RWPE2 (cell line): ENCODE results near the gene ANXA2.

Source experiments
- ATAC-seq: fragments of 200-7000 bp; cut with Tn5 transposase; 3 replicates; pipeline ENCODE4 v1.9.1; 2021; ENCODE audit warnings: low read depth
- DNase-seq: peaks from one replicate; pipeline ENCODE4 v3.0.0-alpha.2; 2020; ENCODE audit warnings: low spot score
- H3K27ac ChIP-seq: fragments of 450-650 bp; 2 replicates; pipeline ENCODE4 v1.5.1; 2017; ENCODE audit warnings: mild to moderate bottlenecking; ENCODE audit not compliant: poor library complexity, severe bottlenecking
- H3K27me3 ChIP-seq: fragments of 250-450 bp; sonication (Bioruptor Pico); 2 replicates; pipeline ENCODE4 v1.5.1; 2021; ENCODE audit warnings: mild to moderate bottlenecking, moderate library complexity; ENCODE audit not compliant: insufficient read depth, poor library complexity, severe bottlenecking
- H3K36me3 ChIP-seq: fragments of 250-450 bp; sonication (Bioruptor Pico); 2 replicates; pipeline ENCODE4 v1.5.1; 2020; ENCODE audit warnings: low read depth, mild to moderate bottlenecking, moderate library complexity
- H3K4me1 ChIP-seq: fragments of 250-450 bp; sonication (Bioruptor Pico); 2 replicates; pipeline ENCODE4 v1.5.1; 2021; ENCODE audit warnings: mild to moderate bottlenecking, moderate library complexity; ENCODE audit not compliant: insufficient read depth, poor library complexity, severe bottlenecking
- H3K4me3 ChIP-seq: fragments of 250-450 bp; sonication (Bioruptor Pico); 2 replicates; pipeline ENCODE4 v1.5.1; 2021; ENCODE audit warnings: mild to moderate bottlenecking, moderate library complexity; ENCODE audit not compliant: severe bottlenecking
- H3K9me3 ChIP-seq: fragments of 250-450 bp; sonication (Bioruptor Pico); 2 replicates; pipeline ENCODE4 v1.5.1; 2021; ENCODE audit warnings: mild to moderate bottlenecking, moderate library complexity; ENCODE audit not compliant: severe bottlenecking
- TF ChIP-seq, protein P1 (sequence below): fragments of 450-650 bp; IDR thresholded peaks from one replicate; pipeline ENCODE4 v1.5.1; 2017; ENCODE audit warnings: mild to moderate bottlenecking, moderate library complexity; ENCODE audit not compliant: poor library complexity, severe bottlenecking

Gene ANXA2

DNA sequence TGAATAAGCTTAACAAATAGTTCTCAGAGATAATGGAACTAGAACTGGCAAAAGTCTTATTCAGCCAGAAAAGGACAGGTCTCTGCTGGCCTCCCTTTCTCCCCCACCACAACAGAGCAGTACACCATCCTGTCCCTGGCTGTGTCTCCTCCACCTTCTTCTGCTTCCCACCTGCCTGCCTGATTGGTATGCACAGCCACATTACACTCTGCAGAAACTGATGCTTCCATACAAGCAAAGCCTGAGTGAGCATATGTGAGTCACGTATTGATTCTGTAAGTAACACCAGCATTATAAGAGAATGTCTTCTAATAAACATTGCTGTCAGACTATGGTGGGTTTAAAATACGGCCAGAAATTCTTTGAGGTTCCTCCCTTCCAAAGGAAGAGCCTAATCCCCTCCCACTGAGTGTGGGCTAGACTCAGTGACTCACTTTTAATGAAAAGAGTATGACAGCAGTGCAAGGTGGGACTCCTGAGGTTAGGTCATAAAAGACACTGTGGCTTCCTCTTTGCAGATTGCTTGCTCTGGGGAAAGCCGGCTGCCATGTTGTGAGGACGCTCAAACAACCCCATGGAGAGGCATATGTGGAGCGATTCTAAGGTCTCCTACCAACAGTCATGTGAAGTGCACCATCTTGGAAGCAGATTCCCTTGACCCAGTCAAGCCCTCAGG is 44.4 kb downstream of the ANXA2 start:
- H3K9me3 ChIP-seq: no peaks in the 10 kb centered on the region
- TF ChIP-seq, protein P1, sequence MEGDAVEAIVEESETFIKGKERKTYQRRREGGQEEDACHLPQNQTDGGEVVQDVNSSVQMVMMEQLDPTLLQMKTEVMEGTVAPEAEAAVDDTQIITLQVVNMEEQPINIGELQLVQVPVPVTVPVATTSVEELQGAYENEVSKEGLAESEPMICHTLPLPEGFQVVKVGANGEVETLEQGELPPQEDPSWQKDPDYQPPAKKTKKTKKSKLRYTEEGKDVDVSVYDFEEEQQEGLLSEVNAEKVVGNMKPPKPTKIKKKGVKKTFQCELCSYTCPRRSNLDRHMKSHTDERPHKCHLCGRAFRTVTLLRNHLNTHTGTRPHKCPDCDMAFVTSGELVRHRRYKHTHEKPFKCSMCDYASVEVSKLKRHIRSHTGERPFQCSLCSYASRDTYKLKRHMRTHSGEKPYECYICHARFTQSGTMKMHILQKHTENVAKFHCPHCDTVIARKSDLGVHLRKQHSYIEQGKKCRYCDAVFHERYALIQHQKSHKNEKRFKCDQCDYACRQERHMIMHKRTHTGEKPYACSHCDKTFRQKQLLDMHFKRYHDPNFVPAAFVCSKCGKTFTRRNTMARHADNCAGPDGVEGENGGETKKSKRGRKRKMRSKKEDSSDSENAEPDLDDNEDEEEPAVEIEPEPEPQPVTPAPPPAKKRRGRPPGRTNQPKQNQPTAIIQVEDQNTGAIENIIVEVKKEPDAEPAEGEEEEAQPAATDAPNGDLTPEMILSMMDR: no peak
- peaks cover 95% of the 10 kb centered on the region for H3K36me3 ChIP-seq
- peak overlapping the region; percentile 53 for H3K27ac ChIP-seq
- no peaks in the 10 kb centered on the region for H3K27me3 ChIP-seq
- ATAC-seq (peak; percentile 45), DNase-seq (no peak)
- no peaks in the 10 kb centered on the region for H3K4me1 ChIP-seq
- no peak overlapping the region for H3K4me3 ChIP-seq

GRCh38 chr15:60352525-60352924 is 45.3 kb downstream of the ANXA2 start:
- no peak for DNase-seq
- H3K4me3 ChIP-seq: no peak overlapping the region
- H3K27ac ChIP-seq: peak overlapping the region; percentile 53
- peaks cover 95% of the 10 kb centered on the region for H3K36me3 ChIP-seq
- H3K9me3 ChIP-seq: no peaks in the 10 kb centered on the region
- H3K4me1 ChIP-seq: no peaks in the 10 kb centered on the region
- no peaks in the 10 kb centered on the region for H3K27me3 ChIP-seq
- TF ChIP-seq, protein P1: no peak
- no peak for ATAC-seq

- Histone ChIP-seq H3K27ac (peak overlapping the region; percentile 53), H3K4me3 (no peak overlapping the region), H3K9me3 (no peaks in the 10 kb centered on the region), H3K4me1 (no peaks in the 10 kb centered on the region), H3K36me3 (peaks cover 95% of the 10 kb centered on the region), H3K27me3 (no peaks in the 10 kb centered on the region)
- ATAC-seq (no peak), DNase-seq (no peak)
- TF ChIP-seq, protein P1: no peak
These were observed 46.7 kb downstream of the ANXA2 start for GRCh38 chr15:60351066-60351465.

- Histone ChIP-seq H3K27ac (peak overlapping the region; percentile 53), H3K4me1 (no peaks in the 10 kb centered on the region), H3K36me3 (peaks cover 90% of the 10 kb centered on the region), H3K27me3 (no peaks in the 10 kb centered on the region), H3K4me3 (no peak overlapping the region), H3K9me3 (no peaks in the 10 kb centered on the region)
- no peak for DNase-seq
- TF ChIP-seq, protein P1: no peak
- ATAC-seq: no peak
These were observed 47.7 kb downstream of the ANXA2 start for GRCh38 chr15:60350108-60350507.

DNA sequence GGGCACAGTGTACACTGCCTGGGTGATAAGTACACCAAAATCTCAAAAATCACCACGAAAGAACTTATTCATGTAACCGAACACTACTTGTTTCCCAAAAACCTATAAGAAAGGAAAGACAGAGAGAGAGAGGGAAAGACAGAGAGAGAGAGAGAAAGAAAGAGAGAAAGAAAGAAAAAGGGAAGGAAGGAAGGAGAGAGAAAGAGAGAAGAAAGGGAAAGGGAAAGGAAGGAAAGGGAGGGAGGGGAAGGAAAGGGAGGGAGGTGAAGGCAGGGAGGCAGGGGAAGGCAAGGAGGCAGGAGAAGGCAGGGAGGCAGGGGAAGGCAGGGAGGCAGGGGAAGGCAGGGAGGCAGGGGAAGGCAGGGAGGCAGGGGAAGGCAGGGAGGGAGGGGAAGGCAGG is 48.2 kb downstream of the ANXA2 start:
- ATAC-seq (no peak), DNase-seq (no peak)
- TF ChIP-seq, protein P1: no peak
- H3K27me3 ChIP-seq: no peaks in the 10 kb centered on the region
- H3K27ac ChIP-seq: no peak overlapping the region
- peaks cover 84% of the 10 kb centered on the region for H3K36me3 ChIP-seq
- H3K4me1 ChIP-seq: no peaks in the 10 kb centered on the region
- no peak overlapping the region for H3K4me3 ChIP-seq
- H3K9me3 ChIP-seq: no peaks in the 10 kb centered on the region
